Stimulated activated naive B cell treated with anti-CD40 and anti-IgM and Interleukin-4, amounts not matched to agents 10 μg/mL and 1 μg/mL and 100 μg/mL, for 72 hours (primary cell): ENCODE measurements around the gene PCCB.
"Not testable (repeated sequence)": the region's sequence is repeated elsewhere in the genome, so short reads cannot be mapped to it uniquely, and the experiment has no call there.

Experiments used
- ATAC-seq, 2 donors: fragments of 150-1000 bp; cut with Tn5 transposase; replicated peaks; 2 replicates each; pipeline ENCODE4 v1.10.0; 2021; ENCODE audit warnings: moderate library complexity in 1 of 2
- DNase-seq: peaks from one replicate; pipeline ENCODE4 v3.0.0; 2021
- H3K27ac Mint-ChIP-seq: one replicate; pipeline ENCODE4 v1.8.0; 2022; ENCODE audit warnings: mild to moderate bottlenecking, mixed read lengths
- H3K27me3 Mint-ChIP-seq, 2 donors: one replicate each; pipeline ENCODE4 v1.8.0; 2022; ENCODE audit warnings: mixed read lengths in 2 of 2
- H3K36me3 Mint-ChIP-seq, 2 donors: one replicate each; pipeline ENCODE4 v1.8.0; 2022; ENCODE audit warnings: mixed read lengths in 2 of 2, mild to moderate bottlenecking in 1 of 2
- H3K4me1 Mint-ChIP-seq, 2 donors: one replicate each; pipeline ENCODE4 v1.8.0; 2022; ENCODE audit warnings: mixed read lengths in 2 of 2, mild to moderate bottlenecking in 1 of 2
- H3K4me3 Mint-ChIP-seq, 2 donors: one replicate each; pipeline ENCODE4 v1.8.0; 2022; ENCODE audit warnings: mild to moderate bottlenecking in 2 of 2, mixed read lengths in 2 of 2, moderate library complexity in 1 of 2
- H3K9me3 Mint-ChIP-seq, 2 donors: one replicate each; pipeline ENCODE4 v1.8.0; 2022; ENCODE audit warnings: mixed read lengths in 2 of 2, mild to moderate bottlenecking in 1 of 2

PCCB gene

DNA sequence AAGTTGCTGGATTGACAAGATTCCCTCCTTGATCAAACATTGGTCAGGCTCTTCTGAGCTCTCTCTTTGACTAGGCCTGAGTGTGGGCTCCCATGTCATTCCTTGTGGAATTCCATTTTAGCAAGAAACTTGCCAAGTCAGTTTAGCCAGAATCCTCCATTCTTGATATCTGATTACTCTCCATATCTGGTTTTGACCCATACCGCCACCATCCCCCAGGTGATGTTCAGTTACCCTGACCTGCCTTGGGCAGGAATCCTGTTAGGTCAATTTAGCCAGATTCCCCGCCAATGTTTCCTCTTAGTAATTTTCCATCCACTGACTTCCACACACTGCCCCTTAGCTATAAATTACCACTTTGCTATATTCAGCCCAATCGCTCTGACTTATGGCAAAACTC, 1.0 kb upstream of the PCCB start:
- peaks cover 16 to 21% of the 10 kb centered on the region in 2 donors for H3K4me1 Mint-ChIP-seq
- H3K27me3 Mint-ChIP-seq, result no peaks in the 10 kb centered on the region
- no peak overlapping the region for H3K4me3 Mint-ChIP-seq
- DNase-seq, result no peak
- no peaks in the 10 kb centered on the region for H3K9me3 Mint-ChIP-seq
- no peak overlapping the region for H3K27ac Mint-ChIP-seq
- H3K36me3 Mint-ChIP-seq, result peaks cover 0 to 2% of the 10 kb centered on the region in 2 donors
- ATAC-seq, result no peak

GRCh38 chr3:136249593-136249992, 547 bp upstream of the PCCB start:
- no peak for ATAC-seq
- Mint-ChIP-seq H3K27me3 (no peaks in the 10 kb centered on the region), H3K9me3 (no peaks in the 10 kb centered on the region), H3K36me3 (peaks cover 0 to 3% of the 10 kb centered on the region in 2 donors), H3K27ac (peak overlapping the region; percentile 98), H3K4me1 (peaks cover 16 to 21% of the 10 kb centered on the region in 2 donors), H3K4me3 (peak overlapping the region; percentile 91 to 93)
- DNase-seq, result no peak

DNA sequence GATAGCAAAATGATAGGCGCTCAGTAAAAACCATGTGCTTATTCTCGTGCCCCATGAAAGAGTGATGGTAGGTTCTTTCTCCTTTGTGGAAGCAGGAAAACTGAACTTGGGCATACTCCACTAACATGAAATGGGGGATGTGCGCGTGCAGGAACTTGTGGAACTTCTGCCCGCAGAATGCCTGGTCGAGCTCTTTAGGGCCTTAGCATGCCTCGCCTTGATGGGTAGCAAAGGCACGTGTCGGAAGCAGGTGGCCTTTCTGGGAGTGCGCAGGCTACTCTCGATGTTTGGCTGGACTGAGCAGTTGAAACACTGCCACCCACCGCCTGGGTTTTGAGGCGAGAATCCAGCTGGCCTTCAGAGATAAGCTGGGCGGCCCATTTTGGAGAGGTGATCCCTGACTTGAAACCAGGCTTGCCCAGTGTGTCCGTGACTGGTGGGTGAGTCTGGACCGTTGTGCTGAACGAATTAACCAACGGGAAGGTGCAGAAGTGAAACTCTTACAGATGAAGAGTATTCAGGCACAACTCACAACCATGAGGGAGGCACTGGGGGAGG, 842 bp downstream of the PCCB start:
- ATAC-seq (peak; percentile 31 to 33), DNase-seq (peak; percentile 31)
- no peaks in the 10 kb centered on the region for H3K9me3 Mint-ChIP-seq
- H3K36me3 Mint-ChIP-seq, result peaks cover 8 to 9% of the 10 kb centered on the region in 2 donors
- peak overlapping the region; percentile 98 for H3K27ac Mint-ChIP-seq
- no peaks in the 10 kb centered on the region for H3K27me3 Mint-ChIP-seq
- H3K4me1 Mint-ChIP-seq, result peaks cover 20 to 21% of the 10 kb centered on the region in 2 donors
- H3K4me3 Mint-ChIP-seq, result peak overlapping the region; percentile 91 to 93

DNA sequence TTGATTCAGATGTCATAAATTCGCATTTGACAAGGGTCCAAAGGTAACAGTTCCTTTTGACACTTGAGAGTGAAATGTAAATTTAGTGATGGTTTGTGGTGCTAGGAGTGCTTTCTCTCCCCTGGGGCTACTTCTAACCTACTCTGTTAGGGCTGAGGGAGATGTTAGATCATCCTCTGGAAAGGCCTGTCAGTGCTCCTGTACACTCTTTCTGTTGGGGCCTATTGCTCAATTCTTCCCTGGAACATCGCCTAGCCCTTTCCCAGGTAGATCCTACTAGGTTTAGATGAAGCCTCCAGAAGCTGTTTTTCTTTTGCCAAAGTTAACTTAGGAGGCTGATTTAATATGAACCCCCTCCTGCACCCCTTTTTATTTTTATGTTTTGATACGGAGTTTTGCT, 1.4 kb downstream of the PCCB start:
- ATAC-seq, result no peak
- Mint-ChIP-seq H3K4me3 (peak overlapping the region; percentile 91 to 93), H3K4me1 (peaks cover 20 to 21% of the 10 kb centered on the region in 2 donors), H3K9me3 (no peaks in the 10 kb centered on the region), H3K27ac (peak overlapping the region; percentile 98), H3K36me3 (peaks cover 13 to 14% of the 10 kb centered on the region in 2 donors), H3K27me3 (no peaks in the 10 kb centered on the region)
- no peak for DNase-seq

- Mint-ChIP-seq H3K9me3 (no peaks in the 10 kb centered on the region), H3K27ac (no peak overlapping the region), H3K4me3 (no peak overlapping the region), H3K36me3 (peaks cover 31 to 36% of the 10 kb centered on the region in 2 donors), H3K27me3 (no peaks in the 10 kb centered on the region), H3K4me1 (peaks cover 12 to 17% of the 10 kb centered on the region in 2 donors)
- no peak for DNase-seq
- ATAC-seq, result no peak
Observed at GRCh38 chr3:136255672-136256406, 5.7 kb downstream of the PCCB start.

DNA sequence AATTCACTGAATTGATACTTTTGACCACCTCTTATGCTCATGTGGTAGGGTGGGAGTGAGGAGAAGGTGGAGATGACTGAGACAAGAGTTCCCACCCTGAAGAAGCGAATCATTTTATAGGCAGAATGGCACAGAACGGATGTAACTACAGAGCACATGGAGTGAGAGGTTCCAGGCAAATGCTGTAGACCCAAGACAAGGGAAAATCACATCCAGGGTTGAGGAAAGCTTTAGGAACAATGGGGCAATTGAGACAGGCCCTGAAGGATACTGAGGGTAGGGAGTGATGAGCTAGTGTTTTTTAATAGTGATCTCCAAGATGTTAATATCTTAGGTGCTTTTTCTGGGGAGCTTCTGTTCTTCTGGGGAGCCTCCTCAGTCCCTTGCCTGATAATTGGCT, 8.1 kb downstream of the PCCB start:
- DNase-seq (no peak), ATAC-seq (no peak)
- H3K27ac Mint-ChIP-seq, result no peak overlapping the region
- no peaks in the 10 kb centered on the region for H3K9me3 Mint-ChIP-seq
- no peak overlapping the region for H3K4me3 Mint-ChIP-seq
- no peaks in the 10 kb centered on the region for H3K27me3 Mint-ChIP-seq
- peaks cover 0 to 7% of the 10 kb centered on the region in 2 donors for H3K4me1 Mint-ChIP-seq
- H3K36me3 Mint-ChIP-seq, result peaks cover 43 to 51% of the 10 kb centered on the region in 2 donors

DNA sequence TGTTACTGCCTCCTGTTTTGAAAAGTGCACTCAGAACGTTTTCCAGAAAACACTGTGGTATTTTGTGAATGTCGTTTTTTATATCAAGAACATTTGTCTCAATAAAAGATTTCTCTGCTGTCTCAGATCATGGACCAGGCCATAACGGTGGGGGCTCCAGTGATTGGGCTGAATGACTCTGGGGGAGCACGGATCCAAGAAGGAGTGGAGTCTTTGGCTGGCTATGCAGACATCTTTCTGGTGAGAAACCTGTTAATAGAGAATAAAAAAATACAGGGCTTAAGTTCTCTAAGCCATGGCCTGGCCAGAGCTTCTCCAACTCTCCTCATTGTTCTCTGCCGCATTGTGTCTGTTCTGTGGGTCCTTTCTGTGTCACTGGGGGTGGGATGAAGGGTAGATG, 11.7 kb downstream of the PCCB start:
- H3K36me3 Mint-ChIP-seq, result peaks cover 42 to 55% of the 10 kb centered on the region in 2 donors

DNA sequence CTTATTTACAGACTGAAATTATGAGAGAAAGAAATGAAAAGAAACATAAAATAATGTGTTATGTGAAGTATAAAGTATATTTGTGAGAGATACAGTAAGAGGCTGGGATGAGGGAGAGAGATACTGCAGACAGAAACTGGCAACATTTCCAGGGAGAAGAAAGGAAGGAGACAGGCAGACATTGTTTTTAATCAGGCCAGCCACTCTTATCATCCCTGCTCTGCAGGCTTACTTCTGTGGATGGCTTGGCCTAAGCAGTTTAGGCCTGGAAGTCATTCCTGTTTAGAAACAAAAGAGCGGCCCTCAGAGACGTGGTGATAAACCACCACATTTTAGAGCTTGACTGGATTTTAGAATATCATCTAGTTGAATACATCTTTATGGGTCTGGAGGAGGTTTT, 12.4 kb downstream of the PCCB start:
- DNase-seq (no peak), ATAC-seq (no peak)
- Mint-ChIP-seq H3K9me3 (no peaks in the 10 kb centered on the region), H3K4me3 (no peak overlapping the region), H3K27ac (no peak overlapping the region), H3K36me3 (peaks cover 40 to 53% of the 10 kb centered on the region in 2 donors), H3K4me1 (peaks cover 0 to 1% of the 10 kb centered on the region in 2 donors), H3K27me3 (no peaks in the 10 kb centered on the region)

More for the DNA sequence above, 11.7 kb downstream of the PCCB start:
- no peaks in the 10 kb centered on the region for H3K9me3 Mint-ChIP-seq
- H3K27me3 Mint-ChIP-seq, result no peaks in the 10 kb centered on the region
- H3K4me3 Mint-ChIP-seq, result no peak overlapping the region
- DNase-seq (no peak), ATAC-seq (no peak)
- peaks cover 0 to 1% of the 10 kb centered on the region in 2 donors for H3K4me1 Mint-ChIP-seq
- peak overlapping the region; percentile 11 for H3K27ac Mint-ChIP-seq

DNA sequence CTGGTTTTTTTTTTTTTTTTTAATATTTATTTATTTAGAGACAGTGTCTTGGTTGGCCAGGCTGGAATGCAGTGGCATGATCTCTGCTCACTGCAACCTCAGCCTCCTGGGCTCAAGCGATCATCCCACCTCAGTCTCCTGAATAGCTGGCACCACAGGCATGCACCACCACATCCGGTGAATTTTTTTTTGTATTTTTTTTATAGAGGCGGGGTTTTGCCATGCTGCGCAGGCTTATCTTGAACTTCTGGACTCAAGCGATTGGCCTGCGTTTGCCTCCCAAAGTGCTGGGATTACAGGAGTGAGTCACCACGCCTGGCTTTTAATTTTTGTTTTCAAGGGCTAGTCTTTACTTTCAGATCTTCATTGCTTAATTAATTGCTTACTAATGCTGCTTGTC, 13.1 kb downstream of the PCCB start:
- Mint-ChIP-seq H3K9me3 (no peaks in the 10 kb centered on the region), H3K4me1 (peaks cover 0 to 1% of the 10 kb centered on the region in 2 donors), H3K27ac (no peak overlapping the region), H3K27me3 (no peaks in the 10 kb centered on the region), H3K4me3 (no peak overlapping the region), H3K36me3 (peaks cover 39 to 55% of the 10 kb centered on the region in 2 donors)
- DNase-seq (no peak), ATAC-seq (no peak)

DNA sequence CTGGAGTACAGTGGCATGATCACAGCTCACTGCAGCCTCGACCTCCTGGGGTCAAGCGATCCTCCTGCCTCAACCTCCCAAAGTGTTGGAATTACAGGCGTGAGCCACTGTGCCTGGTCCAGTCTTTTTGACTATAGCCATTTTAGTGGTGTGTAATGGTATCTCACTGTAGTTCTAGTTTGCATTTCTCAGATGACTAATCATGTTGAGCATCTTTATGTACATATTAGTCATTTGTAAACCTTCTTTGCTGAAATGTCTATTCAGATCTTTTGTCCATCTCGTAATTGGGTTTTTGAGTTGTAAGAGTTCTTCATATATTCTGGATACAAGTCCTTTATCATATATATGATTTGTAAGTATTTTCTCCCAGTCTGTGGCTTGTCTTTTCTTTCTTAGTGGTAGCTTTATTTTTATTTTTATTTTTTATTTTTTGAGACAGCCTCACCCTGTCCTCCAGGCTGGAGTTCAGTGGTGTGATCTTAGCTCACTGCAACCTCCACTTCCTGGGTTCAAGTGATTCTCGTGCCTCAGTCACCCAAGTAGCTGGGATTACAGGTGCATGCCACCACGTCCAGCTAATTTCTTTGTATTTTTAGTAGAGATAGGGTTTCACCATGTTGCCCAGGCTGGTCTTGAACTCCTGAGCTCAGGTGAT, 16.5 kb downstream of the PCCB start:
- peak in 1 of 2 donors; percentile 54 for ATAC-seq
- not testable (repeated sequence) for DNase-seq, H3K27ac Mint-ChIP-seq, H3K9me3 Mint-ChIP-seq, H3K27me3 Mint-ChIP-seq, H3K4me3 Mint-ChIP-seq
- H3K36me3 Mint-ChIP-seq, result peaks cover 55 to 71% of the 10 kb centered on the region in 2 donors
- peaks cover 2 to 12% of the 10 kb centered on the region in 2 donors for H3K4me1 Mint-ChIP-seq

GRCh38 chr3:136267235-136267634, 17.1 kb downstream of the PCCB start:
- Mint-ChIP-seq H3K27ac (no peak overlapping the region), H3K27me3 (no peaks in the 10 kb centered on the region), H3K36me3 (peaks cover 52 to 71% of the 10 kb centered on the region in 2 donors), H3K4me1 (peaks cover 5 to 18% of the 10 kb centered on the region in 2 donors), H3K9me3 (no peaks in the 10 kb centered on the region), H3K4me3 (no peak overlapping the region)
- DNase-seq (no peak), ATAC-seq (no peak)

DNA sequence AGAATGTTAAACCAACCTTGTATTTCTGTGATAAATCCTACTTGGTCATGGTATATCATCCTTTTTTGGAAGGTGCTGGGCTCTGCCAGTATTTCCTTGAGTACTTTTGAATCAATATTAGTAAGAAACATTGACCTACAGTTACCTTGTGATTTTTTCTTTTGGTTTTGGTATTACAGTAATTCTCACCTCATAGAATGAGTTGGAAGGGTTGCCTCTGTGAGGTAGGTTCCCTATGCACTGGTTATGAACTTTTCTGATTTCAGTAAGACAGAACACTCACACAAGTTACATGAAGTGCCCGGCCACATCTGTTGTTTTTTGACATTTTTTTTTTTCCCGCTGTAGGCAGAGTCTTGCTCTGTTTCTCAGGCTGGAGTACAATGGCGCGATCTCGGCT, 20.0 kb downstream of the PCCB start:
- no peak for ATAC-seq
- no peaks in the 10 kb centered on the region for H3K27me3 Mint-ChIP-seq
- H3K27ac Mint-ChIP-seq, result no peak overlapping the region
- peaks cover 11 to 30% of the 10 kb centered on the region in 2 donors for H3K4me1 Mint-ChIP-seq
- DNase-seq, result no peak
- H3K4me3 Mint-ChIP-seq, result no peak overlapping the region
- H3K9me3 Mint-ChIP-seq, result peaks cover 0 to 3% of the 10 kb centered on the region in 2 donors
- H3K36me3 Mint-ChIP-seq, result peaks cover 62 to 78% of the 10 kb centered on the region in 2 donors

DNA sequence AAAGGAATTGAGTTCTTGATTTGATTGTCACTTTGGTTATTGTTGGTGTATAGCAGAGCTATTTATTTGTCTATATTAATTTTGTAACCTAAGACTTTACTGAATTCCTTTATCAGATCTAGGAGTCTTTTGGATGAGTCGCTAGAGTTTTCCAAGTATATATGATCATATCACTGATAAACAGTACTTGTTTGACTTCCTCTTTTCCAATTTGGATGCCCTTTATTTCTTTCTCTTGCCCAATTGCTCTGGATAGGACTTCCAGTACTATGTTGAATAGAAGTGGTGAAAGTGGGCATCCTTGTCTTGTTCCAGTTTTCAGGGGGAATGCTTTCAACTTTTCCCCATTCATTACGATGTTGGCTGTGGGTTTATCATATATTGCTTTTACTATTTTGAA, 21.5 kb downstream of the PCCB start:
- not testable (repeated sequence) for H3K9me3 Mint-ChIP-seq, DNase-seq, H3K27ac Mint-ChIP-seq, H3K27me3 Mint-ChIP-seq, H3K4me3 Mint-ChIP-seq, ATAC-seq
- Mint-ChIP-seq H3K4me1 (peaks cover 11 to 36% of the 10 kb centered on the region in 2 donors), H3K36me3 (peaks cover 55 to 74% of the 10 kb centered on the region in 2 donors)

DNA sequence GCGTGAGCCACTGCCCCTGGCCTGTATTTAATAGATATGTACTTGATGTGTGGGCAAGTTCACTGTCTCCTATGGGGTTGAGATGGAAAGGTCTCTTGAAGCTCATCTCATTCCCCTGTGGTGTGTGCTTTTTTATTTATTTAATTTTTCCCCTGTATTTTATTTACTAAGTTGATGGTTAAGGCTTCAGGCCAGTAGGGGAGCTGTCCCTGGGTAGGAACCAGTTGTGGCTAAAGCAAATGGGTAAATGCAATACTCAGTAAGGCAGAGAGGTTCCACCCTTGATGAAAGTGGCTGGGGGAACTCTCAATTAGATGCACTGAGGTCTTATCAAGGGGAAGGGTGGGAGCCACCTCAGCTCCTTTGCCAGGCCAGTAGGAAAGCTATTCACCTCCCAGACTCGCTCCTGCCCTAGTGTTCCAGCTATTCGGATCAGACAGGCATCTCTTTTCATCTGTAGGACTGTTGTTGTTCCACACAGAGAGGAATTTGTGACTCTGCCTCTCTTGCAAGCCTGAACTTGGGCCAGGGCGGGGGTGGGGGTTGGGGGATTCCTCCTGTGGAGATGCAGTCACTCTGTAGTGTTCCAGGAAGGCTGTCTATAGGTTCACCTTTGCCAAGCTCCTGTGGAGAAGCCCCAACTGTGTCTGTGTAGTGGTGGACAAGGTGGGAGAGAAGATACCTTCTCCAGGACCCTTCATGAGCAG, 26.1 kb downstream of the PCCB start:
- no peaks in the 10 kb centered on the region for H3K27me3 Mint-ChIP-seq
- H3K36me3 Mint-ChIP-seq, result peaks cover 65 to 80% of the 10 kb centered on the region in 2 donors
- no peak overlapping the region for H3K27ac Mint-ChIP-seq
- peaks cover 11 to 38% of the 10 kb centered on the region in 2 donors for H3K4me1 Mint-ChIP-seq
- DNase-seq, result no peak
- peaks cover 14 to 18% of the 10 kb centered on the region in 2 donors for H3K9me3 Mint-ChIP-seq
- no peak overlapping the region for H3K4me3 Mint-ChIP-seq
- no peak for ATAC-seq
